GM12874 (cell line): ENCODE data around the gene MUS81.

ENCODE experiments used
- CTCF ChIP-seq: IDR thresholded peaks from 2 replicates; pipeline ENCODE4 v1.5.1; 2011; ENCODE audit warnings: low read depth, mild to moderate bottlenecking, control low read depth, low read length, moderate library complexity; ENCODE audit not compliant: insufficient read depth

Gene MUS81

GRCh38 chr11:65851083-65851579 lies 9.1 kb upstream of the MUS81 start:
- TF ChIP-seq CTCF, result peak; percentile 62

- TF ChIP-seq CTCF, result no peak
Observed at GRCh38 chr11:65851811-65852507, 8.3 kb upstream of the MUS81 start.

- TF ChIP-seq CTCF, result no peak
Observed at GRCh38 chr11:65852508-65853245, 7.6 kb upstream of the MUS81 start.

GRCh38 chr11:65853246-65853979 lies 6.8 kb upstream of the MUS81 start:
- 0 out of 2 replicates have a peak, but pooled peaks have one; percentile 16 for TF ChIP-seq CTCF

- TF ChIP-seq CTCF, result no peak
Observed at GRCh38 chr11:65854161-65854592, 6.1 kb upstream of the MUS81 start.

- TF ChIP-seq CTCF, result no peak
Observed at GRCh38 chr11:65854852-65855837, 5.1 kb upstream of the MUS81 start.
